Prostate gland (tissue), 2 donors: ENCODE data around the gene IL22RA1.

Source experiments
- POLR2A ChIP-seq: fragments of 450-650 bp; IDR thresholded peaks from one replicate; pipeline ENCODE4 v1.6.1; 2016; ENCODE audit warnings: antibody characterized with exemption, mild to moderate bottlenecking
- POLR2AphosphoS5 ChIP-seq: sonication (generic); formaldehyde crosslinking; IDR thresholded peaks from one replicate; pipeline ENCODE4 v1.6.1; 2017; ENCODE audit warnings: antibody characterized with exemption
- TF ChIP-seq, protein P1 (sequence below), 4 experiments: fragments of 200-600 bp in 2 of 4; fragments of 450-650 bp in 2 of 4; sonication (generic) in 2 of 4; IDR thresholded peaks; 1 replicate in 3 of 4; 2 replicates in 1 of 4; pipeline ENCODE4 v1.5.1; 2016 to 2019; ENCODE audit warnings: antibody characterized with exemption in 4 of 4, mild to moderate bottlenecking in 2 of 4, moderate library complexity in 2 of 4

DNA sequence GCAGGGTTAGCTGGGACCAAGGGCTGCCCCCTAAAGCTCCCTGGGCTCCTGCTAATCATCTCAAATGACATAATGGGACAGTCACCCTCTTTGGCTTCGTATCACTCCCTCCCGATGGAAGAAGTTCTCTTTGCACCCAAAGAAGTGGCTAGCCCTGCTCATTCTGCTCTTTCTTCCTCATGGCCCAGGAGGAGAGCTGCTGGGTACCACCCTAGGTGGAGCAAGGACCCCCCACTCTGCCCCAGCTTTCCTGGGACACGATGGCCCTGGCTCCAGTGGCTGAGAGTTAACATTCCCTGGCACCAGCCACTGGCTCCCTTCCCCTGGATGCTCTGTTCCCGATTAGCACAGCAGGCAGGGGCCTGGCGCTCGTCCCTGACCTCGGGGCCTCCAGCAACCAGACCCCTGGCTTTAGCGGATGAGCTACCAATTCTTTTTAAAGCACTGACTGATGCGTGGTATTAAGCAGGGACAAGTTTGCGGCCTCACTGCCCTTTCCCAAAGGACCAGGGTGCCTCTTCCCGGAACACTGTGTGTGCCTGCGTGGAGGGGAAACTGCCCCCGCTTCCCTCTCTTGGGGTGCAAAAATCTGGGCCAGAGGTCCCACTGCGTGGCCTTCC lies 32.2 kb downstream of the IL22RA1 start:
- TF ChIP-seq, protein P1, sequence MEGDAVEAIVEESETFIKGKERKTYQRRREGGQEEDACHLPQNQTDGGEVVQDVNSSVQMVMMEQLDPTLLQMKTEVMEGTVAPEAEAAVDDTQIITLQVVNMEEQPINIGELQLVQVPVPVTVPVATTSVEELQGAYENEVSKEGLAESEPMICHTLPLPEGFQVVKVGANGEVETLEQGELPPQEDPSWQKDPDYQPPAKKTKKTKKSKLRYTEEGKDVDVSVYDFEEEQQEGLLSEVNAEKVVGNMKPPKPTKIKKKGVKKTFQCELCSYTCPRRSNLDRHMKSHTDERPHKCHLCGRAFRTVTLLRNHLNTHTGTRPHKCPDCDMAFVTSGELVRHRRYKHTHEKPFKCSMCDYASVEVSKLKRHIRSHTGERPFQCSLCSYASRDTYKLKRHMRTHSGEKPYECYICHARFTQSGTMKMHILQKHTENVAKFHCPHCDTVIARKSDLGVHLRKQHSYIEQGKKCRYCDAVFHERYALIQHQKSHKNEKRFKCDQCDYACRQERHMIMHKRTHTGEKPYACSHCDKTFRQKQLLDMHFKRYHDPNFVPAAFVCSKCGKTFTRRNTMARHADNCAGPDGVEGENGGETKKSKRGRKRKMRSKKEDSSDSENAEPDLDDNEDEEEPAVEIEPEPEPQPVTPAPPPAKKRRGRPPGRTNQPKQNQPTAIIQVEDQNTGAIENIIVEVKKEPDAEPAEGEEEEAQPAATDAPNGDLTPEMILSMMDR (IDR thresholded peaks at IDR 0.05), result no peak
- TF ChIP-seq POLR2A, result no peak
- no peak for TF ChIP-seq POLR2AphosphoS5
